ENCODE measurements around the gene NACC1. TPM values are rescaled to one million over a fixed set of nuclear protein-coding genes. Genes with fewer than 3 reads are reported as not detected.

Gene NACC1
- total and polyA plus RNA-seq, 8 donors: 6.9 to 122 (median 23.4) TPM

GRCh38 chr19:13128583-13128982 lies 10.5 kb downstream of the NACC1 start:
- H3K27ac ChIP-seq: no peak overlapping the region
- intact Hi-C loops (cut with DNase I; ENCODE audit: low total_unique reads): no loop called here
- H3K36me3 ChIP-seq: peaks cover 0 to 15% (median 12%) of the 10 kb centered on the region in 4 donors
- H3K4me1 ChIP-seq: peaks cover 0 to 29% (median 17%) of the 10 kb centered on the region in 4 donors
- TF ChIP-seq POLR2A (IDR thresholded peaks at IDR 0.05) (no peak), POLR2AphosphoS5 (IDR thresholded peaks at IDR 0.05) (no peak), CTCF (IDR thresholded peaks at IDR 0.05) (no peak), EP300 (IDR thresholded peaks at IDR 0.05) (no peak)
- H3K4me3 ChIP-seq: no peak overlapping the region
- no peaks in the 10 kb centered on the region for H3K9me3 ChIP-seq
- H3K27me3 ChIP-seq: no peaks in the 10 kb centered on the region
- 31 to 57% (median 42%) methylated on average over 1 of the region's 1 CpG for WGBS, 5 donors
- peak in 1 of 2 donors; percentile 26 for DNase-seq

DNA sequence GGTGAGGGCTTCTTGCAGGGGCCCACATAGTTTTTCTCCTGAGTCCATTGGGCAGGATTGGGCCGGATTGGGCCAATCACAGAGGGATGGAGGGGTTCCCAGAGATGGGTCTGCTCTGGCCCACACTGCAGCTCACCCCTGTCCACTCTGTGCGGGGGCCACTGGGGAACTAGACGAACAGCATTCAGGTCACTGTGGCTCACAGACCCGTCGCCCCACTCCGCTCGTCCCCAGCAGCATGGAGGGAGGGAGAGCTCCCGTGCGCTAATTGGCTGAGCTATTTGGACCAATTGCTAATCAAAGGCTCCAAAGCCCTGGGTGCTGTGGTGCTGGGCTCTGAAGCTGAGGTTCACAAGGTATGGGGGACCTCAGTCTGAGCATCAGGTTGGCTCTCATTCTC lies 11.3 kb downstream of the NACC1 start:
- Histone ChIP-seq H3K9me3 (no peaks in the 10 kb centered on the region), H3K4me1 (peaks cover 0 to 37% (median 20%) of the 10 kb centered on the region in 4 donors), H3K27ac (no peak overlapping the region), H3K27me3 (no peaks in the 10 kb centered on the region), H3K36me3 (peaks cover 0 to 12% (median 10%) of the 10 kb centered on the region in 4 donors), H3K4me3 (no peak overlapping the region)
- 87 to 95% (median 91%) methylated on average over 6 to 9 of the region's 9 CpGs for WGBS, 5 donors
- no peak for TF ChIP-seq POLR2AphosphoS5 (IDR thresholded peaks at IDR 0.05)
- no peak for TF ChIP-seq CTCF (IDR thresholded peaks at IDR 0.05)
- TF ChIP-seq POLR2A (IDR thresholded peaks at IDR 0.05): no peak
- TF ChIP-seq EP300 (IDR thresholded peaks at IDR 0.05): no peak
- DNase-seq: no peak
- intact Hi-C loops (cut with DNase I; ENCODE audit: low total_unique reads): no loop called here

GRCh38 chr19:13130886-13131490 lies 12.9 kb downstream of the NACC1 start:
- Histone ChIP-seq H3K9me3 (no peaks in the 10 kb centered on the region), H3K27ac (no peak overlapping the region), H3K36me3 (peaks cover 10 to 20% (median 20%) of the 10 kb centered on the region in 4 donors), H3K4me3 (no peak overlapping the region), H3K27me3 (no peaks in the 10 kb centered on the region), H3K4me1 (peaks cover 0 to 42% (median 22%) of the 10 kb centered on the region in 4 donors)
- DNase-seq: no peak
- TF ChIP-seq EP300 (IDR thresholded peaks at IDR 0.05) (no peak), CTCF (IDR thresholded peaks at IDR 0.05) (no peak), POLR2AphosphoS5 (IDR thresholded peaks at IDR 0.05) (no peak), POLR2A (IDR thresholded peaks at IDR 0.05) (no peak)
- intact Hi-C loops (cut with DNase I; ENCODE audit: low total_unique reads): no loop called here
- 83 to 92% (median 91%) methylated on average over 3 of the region's 3 CpGs for WGBS, 5 donors

- intact Hi-C loops (cut with DNase I; ENCODE audit: low total_unique reads): no loop called here
- no peaks in the 10 kb centered on the region for H3K27me3 ChIP-seq
- WGBS, 5 donors: 61 to 81% (median 67%) methylated on average over 8 of the region's 8 CpGs
- peaks cover 24 to 31% (median 29%) of the 10 kb centered on the region in 4 donors for H3K36me3 ChIP-seq
- peak overlapping the region in 1 of 5 donors; percentile 34 for H3K27ac ChIP-seq
- TF ChIP-seq POLR2A (IDR thresholded peaks at IDR 0.05) (no peak), CTCF (IDR thresholded peaks at IDR 0.05) (no peak), POLR2AphosphoS5 (IDR thresholded peaks at IDR 0.05) (no peak), EP300 (IDR thresholded peaks at IDR 0.05) (no peak)
- H3K9me3 ChIP-seq: no peaks in the 10 kb centered on the region
- H3K4me1 ChIP-seq: peaks cover 0 to 41% (median 19%) of the 10 kb centered on the region in 4 donors
- no peak overlapping the region for H3K4me3 ChIP-seq
- DNase-seq: no peak
These were observed 14.6 kb downstream of the NACC1 start for GRCh38 chr19:13132471-13133180.

All from stomach (tissue), 9 donors.